ENCODE measurements around the gene GOLGA6C.
"Not testable (repeated sequence)": the region's sequence is repeated elsewhere in the genome, so short reads cannot be mapped to it uniquely, and the experiment has no call there.

The GOLGA6C gene

DNA sequence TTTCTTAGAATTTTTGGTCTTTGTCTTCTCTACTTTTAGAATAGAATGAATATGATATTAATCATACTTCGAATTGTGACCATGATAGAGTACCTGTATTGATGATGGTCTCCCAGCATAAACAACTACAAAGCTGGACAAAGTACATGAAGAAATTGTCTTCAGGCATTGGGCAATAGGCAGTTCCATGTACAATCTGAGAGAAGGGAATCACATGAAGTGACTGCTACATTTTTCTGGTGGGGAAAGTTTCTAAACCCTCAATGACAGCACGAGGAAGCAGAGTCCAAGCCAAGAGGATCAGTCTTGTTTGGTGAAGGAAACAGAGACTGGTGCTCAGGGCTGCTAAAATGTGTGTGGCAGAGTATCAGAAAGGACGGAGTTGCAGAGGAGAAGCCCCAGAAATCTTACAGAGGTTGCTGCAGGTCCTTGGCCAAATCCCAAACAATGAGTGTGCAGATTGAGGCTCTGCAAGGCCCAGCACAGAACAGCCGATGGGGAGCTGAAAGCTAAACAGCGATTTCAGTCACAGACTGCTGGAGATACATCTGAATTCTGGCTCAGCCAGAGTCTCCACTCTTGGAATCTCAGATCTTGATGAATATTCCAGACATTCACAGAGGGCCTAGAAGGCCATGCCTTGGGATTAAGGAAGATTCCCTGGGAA is 61.2 kb downstream of the GOLGA6C start:
- DNase-seq (ENCODE audit: low spot score) = not testable (repeated sequence)

All from CD4-positive, alpha-beta T cell treated with Interleukin-6 at 100 ng/mL for 8 hours (primary cell).